Measurements from ENCODE around the gene NCOA3. TPM values are rescaled to one million over a fixed set of nuclear protein-coding genes. Genes with fewer than 3 reads are reported as not detected.
A peak's percentile ranks its signal among the peaks of the same experiment; 100 is the strongest.
"Not testable (repeated sequence)": the region's sequence is repeated elsewhere in the genome, so short reads cannot be mapped to it uniquely, and the experiment has no call there.

NCOA3 gene
- total RNA-seq, 2 experiments from 2014 or later = 59.9 to 65.4 TPM

- H3K4me1 Mint-ChIP-seq (ENCODE audit: low read depth) = peaks cover 36% of the 10 kb centered on the region
- ATAC-seq (ENCODE audit: poor library complexity) (no peak), DNase-seq (no peak)
- no peak for TF ChIP-seq CTCF (IDR thresholded peaks at IDR 0.05)
- H3K4me3 Mint-ChIP-seq = no peak overlapping the region
- no peaks in the 10 kb centered on the region for H3K9me3 Mint-ChIP-seq
- peaks cover 19% of the 10 kb centered on the region for H3K36me3 ChIP-seq (ENCODE audit: insufficient read depth, low read length)
- no peaks in the 10 kb centered on the region for H3K27me3 ChIP-seq (ENCODE audit: control insufficient read depth in 1 of 2, insufficient read depth in 2 of 2, low read length in 2 of 2)
- intact Hi-C loops (cut with DNase I, micrococcal nuclease) = no loop called here
- ChIA-PET POLR2A (no interaction called here), CTCF (no interaction called here)
- no peaks in the 10 kb centered on the region for H3K9me3 ChIP-seq (ENCODE audit: control insufficient read depth in 1 of 2, insufficient read depth in 1 of 2, low read length in 2 of 2)
- H3K27ac ChIP-seq (ENCODE audit: low read depth in 1 of 2, low read length in 2 of 2) = no peak overlapping the region
- H3K27me3 Mint-ChIP-seq = no peaks in the 10 kb centered on the region
- H3K36me3 Mint-ChIP-seq (ENCODE audit: low read depth) = peaks cover 62% of the 10 kb centered on the region
- no peaks in the 10 kb centered on the region for H3K4me1 ChIP-seq (ENCODE audit: insufficient read depth, low read length)
- H3K4me3 ChIP-seq (ENCODE audit: low read length) = no peak overlapping the region
- peak overlapping the region; percentile 70 for H3K27ac Mint-ChIP-seq
Observed at GRCh38 chr20:47591231-47591630, 89.5 kb downstream of the NCOA3 start.

GRCh38 chr20:47594157-47594556, 92.5 kb downstream of the NCOA3 start:
- Mint-ChIP-seq H3K36me3 (ENCODE audit: low read depth) (peaks cover 54% of the 10 kb centered on the region), H3K4me1 (ENCODE audit: low read depth) (peaks cover 41% of the 10 kb centered on the region), H3K4me3 (no peak overlapping the region), H3K9me3 (no peaks in the 10 kb centered on the region), H3K27me3 (no peaks in the 10 kb centered on the region), H3K27ac (no peak overlapping the region)
- Histone ChIP-seq H3K27ac (ENCODE audit: low read depth in 1 of 2, low read length in 2 of 2) (no peak overlapping the region), H3K27me3 (ENCODE audit: control insufficient read depth in 1 of 2, insufficient read depth in 2 of 2, low read length in 2 of 2) (no peaks in the 10 kb centered on the region), H3K4me3 (ENCODE audit: low read length) (no peak overlapping the region), H3K36me3 (ENCODE audit: insufficient read depth, low read length) (peaks cover 8% of the 10 kb centered on the region), H3K9me3 (ENCODE audit: control insufficient read depth in 1 of 2, insufficient read depth in 1 of 2, low read length in 2 of 2) (no peaks in the 10 kb centered on the region), H3K4me1 (ENCODE audit: insufficient read depth, low read length) (no peaks in the 10 kb centered on the region)
- ATAC-seq (ENCODE audit: poor library complexity) (no peak), DNase-seq (no peak)
- TF ChIP-seq CTCF (IDR thresholded peaks at IDR 0.05) = no peak
- intact Hi-C loops (cut with DNase I, micrococcal nuclease) = no loop called here
- ChIA-PET POLR2A (no interaction called here), CTCF (no interaction called here)

- Mint-ChIP-seq H3K36me3 (ENCODE audit: low read depth) (peaks cover 56% of the 10 kb centered on the region), H3K4me1 (ENCODE audit: low read depth) (peaks cover 49% of the 10 kb centered on the region)
- H3K4me3 ChIP-seq (ENCODE audit: low read length); DNase-seq; H3K4me3 Mint-ChIP-seq; H3K27me3 Mint-ChIP-seq; H3K27me3 ChIP-seq (ENCODE audit: control insufficient read depth in 1 of 2, insufficient read depth in 2 of 2, low read length in 2 of 2); H3K27ac Mint-ChIP-seq; H3K9me3 Mint-ChIP-seq; ATAC-seq (ENCODE audit: poor library complexity); H3K9me3 ChIP-seq (ENCODE audit: control insufficient read depth in 1 of 2, insufficient read depth in 1 of 2, low read length in 2 of 2); H3K4me1 ChIP-seq (ENCODE audit: insufficient read depth, low read length); H3K36me3 ChIP-seq (ENCODE audit: insufficient read depth, low read length); intact Hi-C loops (cut with DNase I, micrococcal nuclease); H3K27ac ChIP-seq (ENCODE audit: low read depth in 1 of 2, low read length in 2 of 2): not testable (repeated sequence)
- ChIA-PET CTCF (interaction anchor here (0.6 to 1.5 kb wide), 2 partner anchors 15 to 1771 kb away, joined by 4 read pairs; no protein-coding TSS in a partner anchor), POLR2A (interaction anchor here (1.5 kb wide), 1 partner anchor 94 kb away, joined by 6 read pairs; the partner anchor contains the start of gene NCOA3)
Observed at GRCh38 chr20:47595138-47595537, 93.5 kb downstream of the NCOA3 start.

GRCh38 chr20:47596003-47596571, 94.4 kb downstream of the NCOA3 start:
- POLR2A ChIA-PET = interaction anchor here (0.6 to 1.5 kb wide), 2 partner anchors 31 to 95 kb away, joined by 3 to 6 read pairs; partner anchors contain the start of gene NCOA3
- H3K4me1 Mint-ChIP-seq (ENCODE audit: low read depth) = peaks cover 47% of the 10 kb centered on the region

More at GRCh38 chr20:47596003-47596571, 94.4 kb downstream of the NCOA3 start:
- Mint-ChIP-seq H3K9me3 (no peaks in the 10 kb centered on the region), H3K4me3 (no peak overlapping the region), H3K27ac (no peak overlapping the region), H3K36me3 (ENCODE audit: low read depth) (peaks cover 54% of the 10 kb centered on the region), H3K27me3 (no peaks in the 10 kb centered on the region)
- CTCF ChIA-PET = interaction anchor here (1.2 to 1.5 kb wide), 2 partner anchors 14 to 81 kb away, joined by 3 to 4 read pairs; no protein-coding TSS in a partner anchor
- Histone ChIP-seq H3K27ac (ENCODE audit: low read depth in 1 of 2, low read length in 2 of 2) (no peak overlapping the region), H3K4me3 (ENCODE audit: low read length) (no peak overlapping the region), H3K9me3 (ENCODE audit: control insufficient read depth in 1 of 2, insufficient read depth in 1 of 2, low read length in 2 of 2) (no peaks in the 10 kb centered on the region), H3K4me1 (ENCODE audit: insufficient read depth, low read length) (no peaks in the 10 kb centered on the region), H3K36me3 (ENCODE audit: insufficient read depth, low read length) (no peaks in the 10 kb centered on the region), H3K27me3 (ENCODE audit: control insufficient read depth in 1 of 2, insufficient read depth in 2 of 2, low read length in 2 of 2) (no peaks in the 10 kb centered on the region)
- intact Hi-C loops (cut with DNase I, micrococcal nuclease) = no loop called here
- DNase-seq (no peak), ATAC-seq (ENCODE audit: poor library complexity) (no peak)
- no peak for TF ChIP-seq CTCF (IDR thresholded peaks at IDR 0.05)

All from CD4-positive, alpha-beta T cell (primary cell).